Ishikawa (cell line): Measurements from ENCODE around the gene CNTNAP2.

Experiments
- CEBPB ChIP-seq: IDR thresholded peaks from 2 replicates; pipeline ENCODE4 v1.6.1; 2012
- EGR1 ChIP-seq: IDR thresholded peaks from 2 replicates; pipeline ENCODE4 v1.6.1; 2012
- EP300 ChIP-seq: IDR thresholded peaks from 2 replicates; pipeline ENCODE4 v1.6.1; 2012; ENCODE audit warnings: borderline replicate concordance
- RAD21 ChIP-seq: IDR thresholded peaks from 2 replicates; pipeline ENCODE4 v1.6.1; 2012; ENCODE audit warnings: low read depth
- TAF1 ChIP-seq: IDR thresholded peaks from 2 replicates; pipeline ENCODE4 v1.6.1; 2012; ENCODE audit warnings: low read depth, mild to moderate bottlenecking
- TCF12 ChIP-seq: IDR thresholded peaks from 2 replicates; pipeline ENCODE4 v1.6.1; 2012; ENCODE audit warnings: low read depth
- YY1 ChIP-seq: IDR thresholded peaks from 2 replicates; pipeline ENCODE4 v1.6.1; 2012; ENCODE audit warnings: low read depth
- ZBTB7A ChIP-seq: IDR thresholded peaks from 2 replicates; pipeline ENCODE4 v1.6.1; 2012; ENCODE audit warnings: low read depth
- TF ChIP-seq, protein P1 (sequence below): IDR thresholded peaks from 2 replicates; pipeline ENCODE4 v1.6.1; 2012
- TF ChIP-seq, protein P2 (sequence below): IDR thresholded peaks from 2 replicates; pipeline ENCODE4 v1.6.1; 2012; ENCODE audit warnings: low read depth, mild to moderate bottlenecking
- TF ChIP-seq, protein P3 (sequence below): IDR thresholded peaks from 2 replicates; pipeline ENCODE4 v1.6.1; 2012

DNA sequence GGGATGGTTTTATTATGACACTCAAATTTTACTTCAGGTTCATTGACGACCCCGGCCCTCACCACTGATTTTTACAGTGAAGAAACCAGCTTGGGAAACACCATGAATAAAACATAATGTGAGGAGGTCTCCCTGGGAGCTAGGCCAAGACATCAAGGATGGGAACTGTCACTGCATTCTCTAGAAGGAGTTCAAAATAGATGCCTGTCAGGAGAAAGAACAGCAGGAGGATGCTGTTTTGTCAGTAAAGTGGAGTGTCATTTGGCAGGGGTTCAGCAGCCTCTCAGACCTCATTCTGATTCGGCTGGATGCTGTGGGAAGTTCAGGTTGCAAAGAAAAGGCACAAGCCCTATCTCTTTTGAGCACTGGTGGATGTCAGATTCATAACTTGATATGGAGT lies 2113.7 kb downstream of the CNTNAP2 start:
- TF ChIP-seq EP300 = no peak
- TF ChIP-seq YY1 = no peak
- no peak for TF ChIP-seq RAD21
- no peak for TF ChIP-seq TAF1
- TF ChIP-seq, protein P1, sequence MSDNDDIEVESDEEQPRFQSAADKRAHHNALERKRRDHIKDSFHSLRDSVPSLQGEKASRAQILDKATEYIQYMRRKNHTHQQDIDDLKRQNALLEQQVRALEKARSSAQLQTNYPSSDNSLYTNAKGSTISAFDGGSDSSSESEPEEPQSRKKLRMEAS = no peak
- no peak for TF ChIP-seq TCF12
- no peak for TF ChIP-seq CEBPB
- TF ChIP-seq ZBTB7A = no peak
- TF ChIP-seq, protein P2, sequence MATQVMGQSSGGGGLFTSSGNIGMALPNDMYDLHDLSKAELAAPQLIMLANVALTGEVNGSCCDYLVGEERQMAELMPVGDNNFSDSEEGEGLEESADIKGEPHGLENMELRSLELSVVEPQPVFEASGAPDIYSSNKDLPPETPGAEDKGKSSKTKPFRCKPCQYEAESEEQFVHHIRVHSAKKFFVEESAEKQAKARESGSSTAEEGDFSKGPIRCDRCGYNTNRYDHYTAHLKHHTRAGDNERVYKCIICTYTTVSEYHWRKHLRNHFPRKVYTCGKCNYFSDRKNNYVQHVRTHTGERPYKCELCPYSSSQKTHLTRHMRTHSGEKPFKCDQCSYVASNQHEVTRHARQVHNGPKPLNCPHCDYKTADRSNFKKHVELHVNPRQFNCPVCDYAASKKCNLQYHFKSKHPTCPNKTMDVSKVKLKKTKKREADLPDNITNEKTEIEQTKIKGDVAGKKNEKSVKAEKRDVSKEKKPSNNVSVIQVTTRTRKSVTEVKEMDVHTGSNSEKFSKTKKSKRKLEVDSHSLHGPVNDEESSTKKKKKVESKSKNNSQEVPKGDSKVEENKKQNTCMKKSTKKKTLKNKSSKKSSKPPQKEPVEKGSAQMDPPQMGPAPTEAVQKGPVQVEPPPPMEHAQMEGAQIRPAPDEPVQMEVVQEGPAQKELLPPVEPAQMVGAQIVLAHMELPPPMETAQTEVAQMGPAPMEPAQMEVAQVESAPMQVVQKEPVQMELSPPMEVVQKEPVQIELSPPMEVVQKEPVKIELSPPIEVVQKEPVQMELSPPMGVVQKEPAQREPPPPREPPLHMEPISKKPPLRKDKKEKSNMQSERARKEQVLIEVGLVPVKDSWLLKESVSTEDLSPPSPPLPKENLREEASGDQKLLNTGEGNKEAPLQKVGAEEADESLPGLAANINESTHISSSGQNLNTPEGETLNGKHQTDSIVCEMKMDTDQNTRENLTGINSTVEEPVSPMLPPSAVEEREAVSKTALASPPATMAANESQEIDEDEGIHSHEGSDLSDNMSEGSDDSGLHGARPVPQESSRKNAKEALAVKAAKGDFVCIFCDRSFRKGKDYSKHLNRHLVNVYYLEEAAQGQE = no peak
- TF ChIP-seq EGR1 = no peak
- TF ChIP-seq, protein P3, sequence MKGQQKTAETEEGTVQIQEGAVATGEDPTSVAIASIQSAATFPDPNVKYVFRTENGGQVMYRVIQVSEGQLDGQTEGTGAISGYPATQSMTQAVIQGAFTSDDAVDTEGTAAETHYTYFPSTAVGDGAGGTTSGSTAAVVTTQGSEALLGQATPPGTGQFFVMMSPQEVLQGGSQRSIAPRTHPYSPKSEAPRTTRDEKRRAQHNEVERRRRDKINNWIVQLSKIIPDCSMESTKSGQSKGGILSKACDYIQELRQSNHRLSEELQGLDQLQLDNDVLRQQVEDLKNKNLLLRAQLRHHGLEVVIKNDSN = no peak
